Neutrophil (primary cell): ENCODE measurements around the gene PI4KA.

Experiments used
- H3K27ac ChIP-seq: fragments of 200-600 bp; sonication (generic); 2 replicates; pipeline ENCODE4 v1.5.1; 2016; ENCODE audit warnings: mild to moderate bottlenecking, moderate library complexity
- H3K27me3 ChIP-seq: fragments of 200-600 bp; sonication (generic); 2 replicates; pipeline ENCODE4 v1.6.0; 2016; ENCODE audit warnings: mild to moderate bottlenecking
- H3K36me3 ChIP-seq: fragments of 200-600 bp; sonication (generic); 2 replicates; pipeline ENCODE4 v1.5.1; 2017
- H3K4me1 ChIP-seq, 2 experiments: fragments of 200-600 bp in 1 of 2; sonication (generic) in 1 of 2; 1 replicate in 1 of 2; 2 replicates in 1 of 2; pipeline versions ENCODE4 v1.5.1 to v1.6.1; 2013 to 2016; ENCODE audit warnings: low read depth in 1 of 2, low read length in 1 of 2, mild to moderate bottlenecking in 1 of 2, moderate library complexity in 1 of 2; ENCODE audit not compliant: control insufficient read depth in 1 of 2, insufficient read depth in 1 of 2
- H3K4me3 ChIP-seq, 2 experiments: fragments of 200-600 bp in 1 of 2; sonication (generic) in 1 of 2; 1 replicate in 1 of 2; 2 replicates in 1 of 2; pipeline ENCODE4 v1.5.1; 2013 to 2016; ENCODE audit warnings: low read depth in 1 of 2, low read length in 1 of 2, mild to moderate bottlenecking in 1 of 2, moderate library complexity in 1 of 2
- H3K9me3 ChIP-seq: fragments of 200-600 bp; sonication (generic); 2 replicates; pipeline ENCODE4 v1.5.1; 2016
- TF ChIP-seq, protein P1 (sequence below): fragments of 200-600 bp; sonication (generic); IDR thresholded peaks from 2 replicates; pipeline ENCODE4 v1.5.1; 2016; ENCODE audit warnings: antibody characterized with exemption

PI4KA gene

GRCh38 chr22:20660441-20661054, 198.1 kb downstream of the PI4KA start:
- Histone ChIP-seq H3K9me3 (no peaks in the 10 kb centered on the region), H3K27me3 (peaks cover 65% of the 10 kb centered on the region), H3K36me3 (no peaks in the 10 kb centered on the region), H3K4me1 (no peaks in the 10 kb centered on the region), H3K4me3 (no peak overlapping the region), H3K27ac (no peak overlapping the region)
- TF ChIP-seq, protein P1, sequence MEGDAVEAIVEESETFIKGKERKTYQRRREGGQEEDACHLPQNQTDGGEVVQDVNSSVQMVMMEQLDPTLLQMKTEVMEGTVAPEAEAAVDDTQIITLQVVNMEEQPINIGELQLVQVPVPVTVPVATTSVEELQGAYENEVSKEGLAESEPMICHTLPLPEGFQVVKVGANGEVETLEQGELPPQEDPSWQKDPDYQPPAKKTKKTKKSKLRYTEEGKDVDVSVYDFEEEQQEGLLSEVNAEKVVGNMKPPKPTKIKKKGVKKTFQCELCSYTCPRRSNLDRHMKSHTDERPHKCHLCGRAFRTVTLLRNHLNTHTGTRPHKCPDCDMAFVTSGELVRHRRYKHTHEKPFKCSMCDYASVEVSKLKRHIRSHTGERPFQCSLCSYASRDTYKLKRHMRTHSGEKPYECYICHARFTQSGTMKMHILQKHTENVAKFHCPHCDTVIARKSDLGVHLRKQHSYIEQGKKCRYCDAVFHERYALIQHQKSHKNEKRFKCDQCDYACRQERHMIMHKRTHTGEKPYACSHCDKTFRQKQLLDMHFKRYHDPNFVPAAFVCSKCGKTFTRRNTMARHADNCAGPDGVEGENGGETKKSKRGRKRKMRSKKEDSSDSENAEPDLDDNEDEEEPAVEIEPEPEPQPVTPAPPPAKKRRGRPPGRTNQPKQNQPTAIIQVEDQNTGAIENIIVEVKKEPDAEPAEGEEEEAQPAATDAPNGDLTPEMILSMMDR = no peak

GRCh38 chr22:20659920-20660319, 198.7 kb downstream of the PI4KA start:
- Histone ChIP-seq H3K4me1 (no peaks in the 10 kb centered on the region), H3K4me3 (no peak overlapping the region), H3K27ac (no peak overlapping the region), H3K36me3 (no peaks in the 10 kb centered on the region), H3K27me3 (peaks cover 65% of the 10 kb centered on the region), H3K9me3 (no peaks in the 10 kb centered on the region)
- TF ChIP-seq, protein P1 = no peak

DNA sequence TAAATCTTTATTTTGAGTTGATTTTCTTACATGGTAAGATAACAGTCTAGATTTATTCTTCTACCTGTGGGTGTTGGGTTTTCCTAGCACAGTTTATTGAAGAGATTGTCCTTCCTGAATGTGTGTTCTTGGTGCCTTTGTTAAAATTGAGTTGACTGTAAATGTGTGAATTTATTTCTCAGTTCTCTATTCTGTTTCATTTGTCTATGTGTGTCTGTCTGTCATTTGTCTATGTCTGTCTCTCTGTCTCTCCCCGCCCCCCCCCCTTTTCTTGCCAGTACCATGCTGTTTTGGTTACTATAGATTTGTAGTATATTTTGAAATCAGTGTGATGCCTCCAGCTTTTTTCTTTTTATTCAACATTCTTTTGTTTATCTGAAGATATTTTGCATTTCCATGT, 199.4 kb downstream of the PI4KA start:
- Histone ChIP-seq H3K4me1 (no peaks in the 10 kb centered on the region), H3K27me3 (peaks cover 58% of the 10 kb centered on the region), H3K27ac (no peak overlapping the region), H3K4me3 (no peak overlapping the region), H3K9me3 (no peaks in the 10 kb centered on the region), H3K36me3 (no peaks in the 10 kb centered on the region)
- TF ChIP-seq, protein P1 = no peak

GRCh38 chr22:20658433-20659222, 200.0 kb downstream of the PI4KA start:
- TF ChIP-seq, protein P1 = no peak
- H3K36me3 ChIP-seq = no peaks in the 10 kb centered on the region
- peaks cover 54% of the 10 kb centered on the region for H3K27me3 ChIP-seq

DNA sequence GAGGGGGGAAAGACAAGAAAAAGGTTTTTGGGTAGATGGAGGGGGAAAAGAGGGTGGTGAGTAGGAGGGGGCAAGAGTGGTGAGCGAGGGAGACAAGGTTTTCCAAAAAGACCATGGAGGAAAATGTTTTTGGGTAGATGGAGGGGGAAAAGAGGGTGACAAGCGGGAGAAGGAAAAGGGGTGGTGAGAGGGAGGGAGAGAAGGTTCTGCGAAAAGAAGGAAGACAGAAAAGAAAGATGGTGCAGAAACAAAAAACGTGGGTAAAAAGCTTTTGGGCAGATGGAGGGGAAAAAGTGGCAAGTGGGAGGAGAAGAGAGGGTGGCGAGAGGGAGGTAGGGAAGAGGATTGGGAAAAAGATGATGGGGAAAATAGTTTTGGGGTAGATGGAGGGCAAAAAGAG, 200.6 kb downstream of the PI4KA start:
- Histone ChIP-seq H3K27ac (no peak overlapping the region), H3K9me3 (no peaks in the 10 kb centered on the region), H3K4me1 (no peaks in the 10 kb centered on the region), H3K27me3 (peaks cover 52% of the 10 kb centered on the region), H3K4me3 (no peak overlapping the region), H3K36me3 (no peaks in the 10 kb centered on the region)
- TF ChIP-seq, protein P1 = no peak

More at GRCh38 chr22:20658433-20659222, 200.0 kb downstream of the PI4KA start:
- no peaks in the 10 kb centered on the region for H3K4me1 ChIP-seq
- H3K4me3 ChIP-seq = no peak overlapping the region
- no peak overlapping the region for H3K27ac ChIP-seq
- H3K9me3 ChIP-seq = no peaks in the 10 kb centered on the region
